ENCODE measurements around the gene PBX1.

PBX1 gene

DNA sequence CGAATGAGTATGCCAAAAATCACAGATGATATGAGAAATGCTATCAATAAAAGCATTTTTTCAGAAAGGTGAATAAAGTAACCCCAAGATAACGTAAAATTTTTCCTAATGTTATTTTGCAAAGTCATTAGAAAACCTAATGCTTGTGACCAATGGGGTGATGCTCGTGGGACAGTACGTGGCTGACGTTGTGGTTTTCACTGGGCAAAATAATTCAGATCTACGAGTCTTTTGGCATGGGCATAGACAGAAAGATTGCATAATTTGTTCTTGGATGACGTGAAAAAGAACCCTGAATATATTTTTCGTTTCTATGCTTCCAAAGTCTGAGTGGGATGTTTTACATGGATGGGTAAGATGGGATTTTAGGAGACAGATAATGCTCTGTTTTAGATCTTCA lies 71.0 kb downstream of the PBX1 start:
- Histone ChIP-seq H3K27ac (ENCODE audit: low read depth, low read length) (no peak overlapping the region), H4K20me1 (ENCODE audit: control insufficient read depth, insufficient read depth, low read depth, low read length) (no peaks in the 10 kb centered on the region), H3K4me2 (ENCODE audit: low read length) (no peak overlapping the region), H3K4me1 (ENCODE audit: control insufficient read depth, low read length) (no peaks in the 10 kb centered on the region), H3F3A (ENCODE audit: control insufficient read depth, insufficient read depth) (no peaks in the 10 kb centered on the region), H3K79me2 (ENCODE audit: control insufficient read depth, low read length) (no peaks in the 10 kb centered on the region), H3K27me3 (ENCODE audit: control insufficient read depth, low read length) (no peaks in the 10 kb centered on the region), H3K9me3 (ENCODE audit: control insufficient read depth, insufficient read depth, low read length) (no peaks in the 10 kb centered on the region), H3K36me3 (ENCODE audit: control insufficient read depth, low read length) (no peaks in the 10 kb centered on the region), H3K4me3 (ENCODE audit: low read length) (no peak overlapping the region), H3K9me2 (replicated peaks; ENCODE audit: control insufficient read depth, low read length) (no peaks in the 10 kb centered on the region)
- TF ChIP-seq EZH2phosphoT487 (IDR thresholded peaks at IDR 0.05; ENCODE audit: borderline replicate concordance, low read length) = no peak
- TF ChIP-seq, protein P1, sequence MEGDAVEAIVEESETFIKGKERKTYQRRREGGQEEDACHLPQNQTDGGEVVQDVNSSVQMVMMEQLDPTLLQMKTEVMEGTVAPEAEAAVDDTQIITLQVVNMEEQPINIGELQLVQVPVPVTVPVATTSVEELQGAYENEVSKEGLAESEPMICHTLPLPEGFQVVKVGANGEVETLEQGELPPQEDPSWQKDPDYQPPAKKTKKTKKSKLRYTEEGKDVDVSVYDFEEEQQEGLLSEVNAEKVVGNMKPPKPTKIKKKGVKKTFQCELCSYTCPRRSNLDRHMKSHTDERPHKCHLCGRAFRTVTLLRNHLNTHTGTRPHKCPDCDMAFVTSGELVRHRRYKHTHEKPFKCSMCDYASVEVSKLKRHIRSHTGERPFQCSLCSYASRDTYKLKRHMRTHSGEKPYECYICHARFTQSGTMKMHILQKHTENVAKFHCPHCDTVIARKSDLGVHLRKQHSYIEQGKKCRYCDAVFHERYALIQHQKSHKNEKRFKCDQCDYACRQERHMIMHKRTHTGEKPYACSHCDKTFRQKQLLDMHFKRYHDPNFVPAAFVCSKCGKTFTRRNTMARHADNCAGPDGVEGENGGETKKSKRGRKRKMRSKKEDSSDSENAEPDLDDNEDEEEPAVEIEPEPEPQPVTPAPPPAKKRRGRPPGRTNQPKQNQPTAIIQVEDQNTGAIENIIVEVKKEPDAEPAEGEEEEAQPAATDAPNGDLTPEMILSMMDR (IDR thresholded peaks at IDR 0.05; ENCODE audit: low read depth, low read length, poor library complexity, severe bottlenecking) = no peak

DNA sequence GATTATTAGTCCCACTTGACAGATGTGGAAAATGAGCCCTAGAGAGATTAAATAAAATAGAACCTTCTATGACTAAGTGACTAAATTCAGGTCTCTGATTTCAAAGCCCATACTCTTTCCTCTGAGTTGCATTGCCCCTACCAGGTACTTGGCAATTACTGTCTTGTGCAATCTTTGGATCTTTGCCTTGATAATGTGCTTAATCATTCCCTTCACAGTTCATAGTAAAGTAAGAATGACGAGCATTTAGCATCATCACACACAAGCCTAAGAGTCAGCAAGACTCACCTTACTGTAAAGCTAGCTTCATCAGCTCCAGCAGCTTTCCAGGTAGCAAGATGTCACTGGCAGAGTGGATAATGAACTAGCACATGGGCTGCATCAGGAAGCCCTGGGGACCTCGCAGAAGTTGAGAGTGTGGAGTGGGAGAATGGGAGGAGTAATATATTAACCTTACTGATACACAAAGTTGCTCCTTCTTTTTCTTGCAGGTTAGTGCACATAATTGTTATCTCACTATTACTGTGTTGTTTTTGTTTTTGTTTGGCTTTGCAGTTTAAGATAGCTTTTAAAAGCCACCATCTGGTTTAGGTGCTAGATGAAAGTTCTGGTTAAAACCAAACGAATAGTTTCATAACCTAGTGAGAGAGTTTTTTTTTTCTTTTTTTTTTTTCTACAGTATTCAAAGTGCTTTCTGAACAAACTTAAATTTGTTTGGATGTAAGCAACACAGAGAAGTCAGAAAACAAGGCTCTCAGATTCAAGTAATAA lies 71.8 kb downstream of the PBX1 start:
- Histone ChIP-seq H3F3A (ENCODE audit: control insufficient read depth, insufficient read depth) (no peaks in the 10 kb centered on the region), H3K9me2 (replicated peaks; ENCODE audit: control insufficient read depth, low read length) (no peaks in the 10 kb centered on the region), H4K20me1 (ENCODE audit: control insufficient read depth, insufficient read depth, low read depth, low read length) (no peaks in the 10 kb centered on the region), H3K4me1 (ENCODE audit: control insufficient read depth, low read length) (no peaks in the 10 kb centered on the region), H3K27me3 (ENCODE audit: control insufficient read depth, low read length) (no peaks in the 10 kb centered on the region), H3K4me2 (ENCODE audit: low read length) (no peak overlapping the region), H3K4me3 (ENCODE audit: low read length) (no peak overlapping the region), H3K9me3 (ENCODE audit: control insufficient read depth, insufficient read depth, low read length) (no peaks in the 10 kb centered on the region), H3K27ac (ENCODE audit: low read depth, low read length) (no peak overlapping the region), H3K36me3 (ENCODE audit: control insufficient read depth, low read length) (no peaks in the 10 kb centered on the region), H3K79me2 (ENCODE audit: control insufficient read depth, low read length) (no peaks in the 10 kb centered on the region)
- TF ChIP-seq, protein P1 (IDR thresholded peaks at IDR 0.05; ENCODE audit: low read depth, low read length, poor library complexity, severe bottlenecking) = no peak
- no peak for TF ChIP-seq EZH2phosphoT487 (IDR thresholded peaks at IDR 0.05; ENCODE audit: borderline replicate concordance, low read length)

DNA sequence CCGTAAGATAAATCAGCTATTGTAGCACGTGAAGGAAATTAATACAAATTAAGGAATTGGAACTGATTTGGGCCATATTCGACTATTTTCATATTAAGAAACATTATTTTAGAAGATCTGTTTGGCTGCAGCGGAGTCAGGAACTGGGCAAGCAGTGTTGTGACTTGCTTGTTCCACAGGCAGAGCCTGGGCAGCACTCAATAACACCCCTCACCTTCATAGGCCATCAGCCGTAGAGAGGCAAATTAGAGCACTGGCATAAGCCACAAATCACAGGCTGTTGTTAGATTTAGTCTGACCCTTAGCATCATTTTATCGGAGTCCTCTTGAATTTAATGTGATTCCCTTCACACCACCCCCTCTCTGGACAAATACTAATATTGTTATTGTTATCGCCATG lies 72.8 kb downstream of the PBX1 start:
- Histone ChIP-seq H3K27me3 (ENCODE audit: control insufficient read depth, low read length) (no peaks in the 10 kb centered on the region), H3K79me2 (ENCODE audit: control insufficient read depth, low read length) (no peaks in the 10 kb centered on the region), H3K27ac (ENCODE audit: low read depth, low read length) (no peak overlapping the region), H3K9me3 (ENCODE audit: control insufficient read depth, insufficient read depth, low read length) (no peaks in the 10 kb centered on the region), H4K20me1 (ENCODE audit: control insufficient read depth, insufficient read depth, low read depth, low read length) (no peaks in the 10 kb centered on the region), H3K4me3 (ENCODE audit: low read length) (no peak overlapping the region), H3K9me2 (replicated peaks; ENCODE audit: control insufficient read depth, low read length) (no peaks in the 10 kb centered on the region), H3K4me2 (ENCODE audit: low read length) (no peak overlapping the region), H3K36me3 (ENCODE audit: control insufficient read depth, low read length) (no peaks in the 10 kb centered on the region), H3F3A (ENCODE audit: control insufficient read depth, insufficient read depth) (no peaks in the 10 kb centered on the region), H3K4me1 (ENCODE audit: control insufficient read depth, low read length) (no peaks in the 10 kb centered on the region)
- no peak for TF ChIP-seq EZH2phosphoT487 (IDR thresholded peaks at IDR 0.05; ENCODE audit: borderline replicate concordance, low read length)
- TF ChIP-seq, protein P1 (IDR thresholded peaks at IDR 0.05; ENCODE audit: low read depth, low read length, poor library complexity, severe bottlenecking) = no peak

Measured in DOHH2 (cell line).